GM21526 (cell line): Measurements from ENCODE around the gene CYB561.

Experiments
- ATAC-seq: cut with Tn5 transposase; IDR thresholded peaks from one replicate; pipeline ENCODE4 v1.9.1; 2021; ENCODE audit warnings: moderate library complexity; ENCODE audit not compliant: unreplicated experiment, low FRiP score

The CYB561 gene

DNA sequence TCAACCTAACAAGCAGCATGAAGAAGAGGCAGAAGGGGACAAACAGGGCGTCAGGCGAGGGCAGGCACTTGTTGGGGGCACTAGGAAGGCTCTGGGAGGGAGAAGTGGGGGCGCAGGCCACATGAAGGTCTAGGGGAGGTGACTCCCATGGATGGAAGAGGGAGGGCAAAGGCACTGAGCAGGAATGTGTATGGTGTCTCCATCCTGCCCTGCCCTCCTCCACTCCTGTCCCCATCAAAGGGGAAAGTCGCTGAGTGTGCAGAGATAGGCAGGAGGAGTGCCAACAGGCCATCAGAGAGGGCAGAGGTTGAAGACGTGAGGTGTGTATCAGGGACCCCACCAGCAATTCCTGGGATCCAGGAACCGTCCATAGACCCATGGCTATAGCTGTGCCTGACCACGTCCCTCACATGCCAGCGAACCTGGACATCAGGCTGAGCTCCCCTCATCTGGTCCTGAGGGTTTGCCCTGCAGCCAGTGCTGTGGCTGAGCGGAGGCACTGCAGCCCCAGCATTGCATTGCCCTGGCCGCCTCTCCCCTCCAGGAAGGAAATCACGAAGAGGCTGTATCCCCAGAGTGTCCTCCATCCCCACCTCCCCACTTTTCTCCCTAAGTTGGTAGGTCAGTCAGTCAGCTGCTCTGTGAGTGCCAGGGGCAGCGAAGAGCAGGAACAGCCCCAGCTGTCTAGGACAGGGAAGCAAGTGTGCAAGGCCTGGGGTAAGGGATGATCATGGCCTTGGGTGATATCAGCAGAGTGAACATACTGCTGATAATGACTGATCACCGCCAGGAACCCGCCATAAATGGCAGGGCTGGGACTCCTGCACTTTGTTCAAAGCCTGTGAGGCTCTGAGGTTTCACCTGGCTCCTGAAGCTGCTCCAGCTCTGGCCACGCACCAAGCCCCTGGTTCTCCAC lies 6.2 kb upstream of the CYB561 start:
- no peak for ATAC-seq

DNA sequence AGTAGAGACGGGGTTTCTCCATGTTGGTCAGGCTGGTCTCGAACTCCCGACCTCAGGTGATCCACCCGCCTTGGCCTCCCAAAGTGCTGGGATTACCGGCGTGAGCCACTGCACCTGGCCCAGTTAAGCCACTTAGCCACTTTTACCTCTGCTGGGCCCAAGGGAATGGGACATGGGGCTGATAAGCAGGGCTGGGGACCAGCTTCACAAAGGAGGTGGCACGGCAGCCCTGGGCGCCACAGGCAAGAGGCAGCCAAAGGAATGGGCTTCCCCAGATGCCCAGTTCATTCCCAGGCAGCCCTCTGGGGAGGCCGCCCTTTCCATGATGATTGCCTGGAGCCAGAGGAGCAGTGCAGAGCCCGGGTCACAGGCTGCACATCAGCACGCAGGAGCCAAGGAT lies 5.0 kb upstream of the CYB561 start:
- no peak for ATAC-seq

DNA sequence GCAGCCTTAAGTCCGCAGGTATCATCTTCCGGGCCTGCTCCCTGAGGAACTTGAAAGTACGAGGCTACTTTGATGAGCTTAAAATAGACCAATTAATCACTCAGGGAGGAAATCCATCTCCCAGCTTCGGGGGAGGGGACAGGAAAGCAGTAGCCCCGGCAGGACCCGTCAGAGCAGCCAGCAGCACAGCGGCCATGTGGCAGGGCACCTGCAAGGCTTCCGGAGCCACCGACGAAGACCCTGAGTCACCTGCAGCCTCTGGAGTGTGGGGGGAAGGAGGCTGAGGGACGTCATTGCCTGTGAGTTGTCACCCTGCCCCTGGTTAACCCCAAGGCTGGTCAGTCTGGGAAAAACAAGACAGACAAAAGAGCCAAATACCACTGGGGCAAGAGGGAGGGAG lies 4.4 kb upstream of the CYB561 start:
- no peak for ATAC-seq

DNA sequence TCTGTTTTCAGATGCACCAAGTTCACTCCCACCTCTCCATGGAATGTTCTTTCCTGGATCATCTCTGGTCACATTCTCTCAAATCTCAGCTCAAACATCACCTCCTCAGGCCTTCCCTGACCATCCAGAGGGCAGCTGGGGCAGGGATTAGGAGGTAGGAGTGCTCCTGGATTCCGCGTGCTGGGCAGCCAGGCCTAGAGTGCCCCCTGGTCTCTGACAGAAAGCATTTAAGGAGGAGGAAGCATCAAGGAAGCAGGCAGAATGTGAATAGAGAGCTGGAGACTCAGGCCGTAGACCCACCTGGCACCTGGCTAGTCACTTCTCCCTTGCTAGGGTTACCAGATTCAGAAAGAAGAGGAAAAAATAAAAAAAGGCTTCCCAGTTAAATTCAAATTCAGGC lies 2.5 kb upstream of the CYB561 start:
- no peak for ATAC-seq

DNA sequence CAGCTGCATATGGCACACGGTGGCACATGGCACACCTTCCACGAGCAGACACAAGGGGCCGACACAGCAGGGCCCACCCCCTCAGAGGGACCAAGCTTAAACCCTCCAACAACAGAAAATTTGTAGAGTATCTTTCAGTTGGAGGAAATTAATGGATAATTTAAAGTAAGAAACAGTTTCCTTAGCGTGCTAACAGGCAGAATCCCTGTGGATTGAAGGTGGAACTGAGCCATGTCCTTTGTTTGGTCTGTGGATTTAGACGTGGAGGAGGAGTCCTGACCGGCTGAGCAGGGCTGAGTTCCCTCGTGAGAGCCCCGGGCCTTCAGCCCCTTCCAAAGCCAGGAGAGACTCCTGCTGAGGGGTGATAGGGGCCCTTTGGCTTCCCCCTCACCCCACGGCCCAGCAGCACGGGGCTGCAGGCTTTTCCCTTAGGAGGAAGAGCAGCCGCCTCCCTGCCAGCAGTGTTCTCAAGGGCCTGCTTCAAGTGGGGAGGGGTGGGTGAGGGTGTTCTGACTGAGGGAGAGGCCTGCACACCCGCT lies 1.4 kb upstream of the CYB561 start:
- no peak for ATAC-seq

DNA sequence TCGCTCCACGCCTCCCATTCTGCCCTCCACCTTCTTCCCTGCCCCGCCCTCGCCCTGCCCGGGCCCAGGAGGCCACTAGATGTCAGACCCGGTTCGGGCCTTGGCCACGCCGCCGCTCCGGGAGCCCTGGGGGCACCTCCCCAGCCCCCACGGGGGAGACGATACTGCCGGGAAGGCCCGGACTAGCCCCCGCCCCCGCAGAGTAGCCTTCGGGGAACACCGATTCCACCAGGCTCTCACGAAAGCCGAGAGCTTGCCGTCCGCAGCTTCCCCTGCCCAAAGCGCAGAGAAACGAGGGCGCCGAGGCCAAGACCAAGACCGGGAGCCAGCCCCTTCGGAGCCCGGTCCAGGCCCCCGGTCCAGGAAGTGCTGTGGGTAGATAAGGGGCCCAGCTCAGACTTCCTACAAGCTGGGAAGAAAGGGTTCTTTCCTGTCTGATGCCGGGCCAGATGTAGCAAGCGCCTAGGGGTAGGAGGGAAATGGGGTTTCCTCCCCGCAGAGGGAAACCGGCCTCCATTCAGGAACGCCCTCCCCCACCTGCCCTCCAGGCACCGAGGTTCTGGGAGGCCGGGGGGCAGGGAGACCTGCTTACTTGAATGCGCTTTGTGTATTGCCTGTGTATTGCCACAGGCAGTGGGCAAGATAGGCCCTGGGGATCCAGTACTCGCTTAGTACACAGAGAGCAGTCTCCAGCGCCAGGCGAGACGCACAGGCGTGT lies 806 bp upstream of the CYB561 start:
- no peak for ATAC-seq

DNA sequence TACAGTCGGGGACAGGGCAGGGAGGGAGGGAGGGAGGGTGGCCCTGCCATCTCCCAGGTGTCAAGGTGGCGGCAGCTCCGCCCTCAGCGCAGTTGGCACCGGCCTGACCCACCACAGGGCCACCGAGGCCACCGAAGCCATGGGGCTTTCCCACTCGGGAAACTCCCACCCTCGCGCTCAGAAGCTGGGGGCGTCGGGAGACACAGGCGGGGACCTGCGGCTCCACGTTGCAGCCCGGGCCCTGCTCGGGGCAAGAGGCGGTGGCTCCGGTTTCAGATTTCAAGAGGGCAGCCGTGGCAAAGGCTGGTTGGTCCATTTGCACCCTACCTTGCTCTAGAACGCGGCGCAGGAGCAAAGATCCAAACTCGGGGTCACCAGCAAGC lies 544 bp downstream of the CYB561 start:
- no peak for ATAC-seq

DNA sequence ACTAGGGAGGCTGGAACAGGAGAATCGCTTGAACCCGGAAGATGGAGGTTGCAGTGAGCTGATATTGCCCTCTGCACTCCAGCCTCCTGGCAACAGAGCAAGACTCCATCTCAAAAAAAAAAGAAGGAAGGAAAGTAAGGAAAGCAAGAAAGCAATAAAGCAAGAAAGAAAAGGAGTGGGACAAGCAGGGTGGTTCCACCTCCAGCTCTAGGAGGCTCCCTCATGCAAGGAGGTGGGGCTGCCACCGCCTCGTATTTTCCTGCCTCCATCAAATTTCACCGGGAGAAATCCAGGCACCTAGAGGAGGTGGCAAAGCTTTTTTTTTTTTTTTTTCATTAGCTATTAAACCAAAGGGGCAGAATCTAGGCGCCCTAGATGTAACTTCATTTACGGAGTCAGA lies 1.0 kb downstream of the CYB561 start:
- no peak for ATAC-seq

DNA sequence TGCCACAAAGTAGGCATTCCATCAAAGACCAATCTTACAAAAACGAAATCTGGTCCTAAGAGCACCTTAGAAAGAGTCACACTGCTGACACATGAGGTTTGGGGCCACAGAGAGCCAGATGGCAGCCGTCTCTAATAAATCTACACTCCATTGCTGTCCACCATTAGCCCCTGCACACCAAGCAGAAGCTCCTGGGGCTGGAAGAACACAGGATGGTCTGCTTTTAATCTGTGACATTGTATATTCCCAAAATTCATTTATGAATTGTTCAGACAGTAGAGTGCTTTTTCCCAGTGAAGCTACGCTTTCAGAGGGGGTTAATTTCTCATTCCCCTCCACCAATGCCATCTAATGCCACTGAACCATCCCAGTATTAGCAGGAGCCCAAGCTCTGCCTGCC lies 1.6 kb downstream of the CYB561 start:
- ATAC-seq: no peak

DNA sequence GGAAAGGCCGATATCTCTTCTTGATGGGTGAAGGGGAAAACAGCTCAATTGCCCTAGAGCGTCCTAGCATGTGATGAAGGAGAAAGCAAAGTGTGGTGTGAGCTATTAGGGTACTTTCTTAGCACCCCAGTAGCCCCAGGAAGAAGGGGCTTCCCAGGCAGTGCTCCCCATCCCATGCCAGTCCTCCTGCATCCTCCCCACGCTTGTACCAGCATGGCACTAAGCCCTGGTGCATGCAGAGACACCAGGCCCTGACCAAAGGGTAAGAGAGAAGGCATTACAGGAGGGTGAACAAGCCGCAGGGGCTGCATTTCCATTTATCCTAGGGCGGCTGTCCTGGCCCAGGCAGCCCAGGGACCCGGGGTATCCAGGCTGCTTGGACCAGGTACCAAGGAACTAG lies 3.1 kb downstream of the CYB561 start:
- no peak for ATAC-seq

DNA sequence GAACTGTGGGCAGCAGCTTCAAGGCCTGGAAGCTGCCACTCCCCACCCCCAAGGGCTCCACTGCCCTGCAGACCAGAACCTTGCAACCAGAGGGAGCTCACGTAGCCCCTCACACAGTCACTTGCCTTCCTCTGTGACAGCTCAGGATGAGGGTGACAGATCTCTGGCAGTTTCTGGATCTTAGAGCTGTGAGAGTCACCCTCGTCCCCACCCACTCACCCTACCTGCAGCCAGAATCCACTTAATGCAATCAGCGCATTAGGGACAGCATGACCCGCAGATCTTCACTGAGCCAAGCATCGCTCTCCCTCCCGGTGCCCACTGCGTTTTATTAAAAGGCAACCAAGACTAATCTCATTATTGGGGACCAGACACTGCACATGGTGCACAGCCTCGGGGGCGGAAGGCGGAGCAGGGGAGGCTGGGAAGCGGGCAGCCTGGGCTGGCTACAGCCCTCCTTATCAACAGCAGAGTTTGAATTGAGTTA lies 3.5 kb downstream of the CYB561 start:
- ATAC-seq: no peak

DNA sequence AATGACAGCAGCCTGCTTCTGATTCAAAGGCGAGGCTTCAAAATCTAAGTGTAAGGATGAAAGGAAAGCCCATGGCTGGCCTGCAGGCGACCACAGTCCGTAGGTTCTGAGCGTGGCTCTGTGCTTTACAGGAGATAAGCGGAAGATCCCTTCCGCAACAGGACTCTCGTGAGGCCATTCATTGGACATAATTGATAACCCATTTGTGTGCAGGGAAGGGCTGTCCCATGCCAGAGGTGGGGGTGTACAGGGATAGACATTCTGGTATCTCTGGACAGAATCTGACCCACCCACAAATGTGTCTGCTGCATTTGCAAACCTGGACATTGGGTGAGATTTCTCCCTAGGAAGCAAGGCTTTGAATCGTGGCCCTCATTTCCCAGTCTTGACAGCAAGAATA lies 4.0 kb downstream of the CYB561 start:
- no peak for ATAC-seq

DNA sequence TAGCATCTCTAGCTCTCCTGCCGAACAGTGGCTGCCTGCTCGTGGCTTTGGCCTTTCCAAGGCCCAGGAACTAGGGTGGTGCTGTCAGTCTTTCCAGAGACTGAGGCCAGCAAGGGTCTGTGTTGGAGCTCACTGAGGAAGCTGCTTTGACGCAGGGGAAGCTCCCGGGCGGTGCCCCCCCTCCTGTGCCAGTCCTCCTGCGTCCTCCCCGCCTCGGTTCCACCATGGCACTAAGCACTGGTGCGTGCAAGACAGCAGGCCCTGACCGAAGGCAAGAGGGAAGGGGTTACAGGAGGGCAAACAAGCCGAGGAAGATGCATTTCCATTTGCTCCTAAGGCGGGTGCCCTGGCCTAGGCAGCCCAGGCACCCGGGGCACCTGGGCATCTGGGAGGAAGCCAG lies 4.5 kb downstream of the CYB561 start:
- no peak for ATAC-seq

DNA sequence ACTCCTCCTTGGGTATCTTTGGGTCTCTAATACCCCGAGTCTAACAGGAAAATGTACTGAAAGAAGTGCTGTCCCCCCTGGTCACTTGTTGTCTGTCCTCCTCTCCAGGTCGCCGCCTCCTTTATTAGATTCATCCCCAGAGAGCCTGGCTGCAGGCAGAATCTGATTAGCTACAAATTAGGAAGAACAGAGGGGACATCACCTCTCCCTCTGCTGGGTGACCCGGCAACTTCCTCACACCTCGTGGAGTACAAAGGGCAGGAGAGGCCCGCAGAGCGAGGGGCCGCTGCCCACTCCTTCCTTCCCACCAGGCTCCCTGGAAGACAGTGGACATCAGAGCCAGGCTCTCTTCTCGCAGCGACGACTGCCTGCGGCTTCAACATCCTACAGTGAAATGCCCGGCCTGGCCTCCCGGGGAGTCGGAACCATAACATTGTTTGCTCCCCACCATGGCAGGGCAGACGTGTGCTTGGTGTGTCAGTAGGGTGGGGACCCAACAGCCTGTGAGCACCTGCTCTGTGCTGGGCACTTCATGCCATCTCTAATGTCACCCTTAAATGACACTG lies 5.3 kb downstream of the CYB561 start:
- no peak for ATAC-seq

DNA sequence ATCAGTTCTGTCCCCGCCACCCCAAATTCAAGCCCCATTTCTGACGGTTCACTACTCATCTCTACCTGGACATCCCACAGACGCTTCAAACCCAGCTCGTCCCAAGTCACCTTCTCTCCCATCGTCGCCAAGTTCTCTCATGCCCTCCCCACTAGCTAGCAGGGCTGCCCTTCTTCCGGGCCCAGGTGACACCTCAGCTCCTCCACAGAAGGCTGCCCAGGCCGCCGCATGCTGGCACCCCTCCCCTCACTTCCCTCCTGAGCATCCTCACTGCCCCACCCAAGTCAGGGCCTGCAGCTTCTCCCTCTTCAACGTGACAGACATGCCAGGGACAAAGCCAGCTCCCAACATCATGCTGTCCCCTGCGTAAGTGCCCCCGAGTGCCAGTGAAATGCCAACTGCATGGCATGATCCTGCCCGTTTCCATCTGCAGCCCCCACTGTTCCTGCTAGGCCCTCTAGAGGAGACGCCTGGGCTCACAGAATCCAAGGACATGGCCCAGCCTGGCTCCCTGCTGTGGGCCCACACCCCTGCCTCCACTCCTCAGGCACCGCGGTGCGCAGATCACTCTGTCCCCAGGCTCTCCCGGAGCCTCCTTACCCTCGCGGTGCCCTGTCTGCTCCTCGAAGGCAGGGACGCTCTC lies 5.9 kb downstream of the CYB561 start:
- ATAC-seq: no peak

DNA sequence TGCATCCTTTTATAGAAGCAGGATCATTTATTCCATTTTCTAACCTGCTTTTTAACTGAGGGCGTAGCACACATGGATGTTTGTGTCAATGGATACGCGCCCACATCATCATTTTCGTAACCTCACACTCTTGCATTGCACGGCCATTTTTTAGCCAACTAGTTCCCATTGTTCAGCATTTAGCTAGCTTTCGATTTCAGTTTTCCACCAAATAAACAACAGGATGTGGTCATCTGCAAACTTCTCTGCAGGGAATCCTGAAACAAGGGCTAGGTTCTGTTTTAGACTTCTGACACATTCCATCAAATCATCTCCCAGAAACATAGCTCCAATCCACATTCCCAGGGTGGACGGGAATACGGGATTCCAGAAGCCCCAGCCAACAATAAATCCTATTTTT lies 6.4 kb downstream of the CYB561 start:
- no peak for ATAC-seq

DNA sequence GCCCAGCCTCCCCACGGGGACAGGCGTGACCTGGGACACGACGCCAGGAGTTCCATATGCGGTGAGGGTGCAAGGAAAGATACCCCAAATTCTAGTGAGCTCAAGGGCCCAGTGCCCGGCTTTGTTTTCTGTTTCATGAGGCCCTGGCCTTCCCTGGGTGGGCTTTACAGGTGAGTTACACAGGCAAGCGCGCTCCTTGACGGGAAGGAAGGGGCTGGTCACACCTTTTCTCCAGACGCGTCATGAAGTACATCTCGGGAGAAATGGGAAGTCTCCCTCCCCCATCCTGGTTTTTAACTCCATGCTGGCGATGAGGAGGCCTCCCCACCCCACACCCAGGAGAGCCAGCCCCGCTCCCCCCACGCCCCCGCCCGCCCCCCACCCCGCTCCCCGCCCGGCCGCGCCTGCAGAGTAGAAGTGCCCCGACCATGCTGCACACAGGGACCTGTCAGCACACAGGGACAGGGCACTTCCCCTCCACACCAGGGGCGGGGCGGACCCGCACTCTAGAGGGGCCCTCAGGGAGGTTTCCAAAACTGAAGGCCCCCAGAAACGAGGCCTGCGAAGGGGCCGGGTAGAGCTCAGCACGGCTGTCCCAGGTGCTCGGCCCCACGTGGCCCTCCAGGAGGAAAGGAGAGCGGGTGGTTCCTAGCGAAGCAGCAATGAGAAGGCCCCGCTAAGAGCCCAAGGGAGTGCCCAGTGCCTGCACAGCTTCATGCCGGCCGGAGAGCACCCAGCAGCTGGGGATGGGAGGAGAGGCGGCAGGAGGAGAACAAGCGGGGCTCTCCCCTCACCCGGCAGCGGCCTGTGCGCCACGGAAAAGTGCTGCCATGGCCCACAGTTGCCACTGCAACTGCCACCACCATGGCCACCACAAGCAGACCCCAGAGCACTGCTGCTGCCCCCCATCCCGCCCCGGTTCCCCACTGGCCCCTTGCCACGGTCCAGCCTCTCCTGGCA lies 7.7 kb downstream of the CYB561 start:
- no peak for ATAC-seq

DNA sequence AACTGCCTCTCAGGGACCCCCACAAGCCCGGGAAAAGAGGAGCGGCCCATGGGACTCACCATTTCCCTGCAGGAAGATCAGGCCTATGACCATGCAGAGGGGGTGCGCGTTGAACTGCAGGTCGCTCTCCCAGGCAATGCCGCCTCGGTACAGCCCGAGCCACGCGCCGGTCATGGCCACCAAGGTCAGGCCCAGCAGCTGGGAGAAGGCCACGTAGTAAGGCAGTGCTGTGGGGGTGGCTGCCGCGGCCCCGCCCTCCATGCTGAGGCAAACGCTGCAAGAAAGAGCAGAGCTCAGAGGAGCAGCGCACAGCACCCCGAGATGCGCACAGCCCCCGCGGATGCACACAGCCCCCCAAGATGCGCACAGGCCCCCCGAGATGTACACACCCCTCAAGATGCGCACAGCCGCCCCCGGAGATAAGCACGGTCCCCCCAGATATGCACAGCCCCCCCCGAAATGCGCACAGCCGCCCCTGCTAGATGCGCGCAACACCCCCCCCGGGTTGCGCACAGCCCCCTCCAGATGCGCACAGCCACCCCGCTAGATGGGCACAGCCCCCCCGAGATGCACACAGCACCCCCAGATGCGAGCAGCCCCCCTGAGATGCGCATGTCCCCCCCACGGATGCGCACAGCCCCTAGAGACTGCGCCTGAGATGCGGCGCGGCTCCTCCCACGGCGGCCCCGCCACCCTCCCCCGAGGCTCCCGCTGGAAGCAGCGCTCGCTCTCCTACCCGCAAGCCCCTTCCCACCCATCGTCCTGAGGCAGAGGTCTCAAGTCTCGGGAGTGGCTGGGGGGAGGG lies 8.6 kb downstream of the CYB561 start:
- no peak for ATAC-seq
